HG03097 (cell line): ENCODE measurements around the gene KRT37.
"Not testable (repeated sequence)": the region's sequence is repeated elsewhere in the genome, so short reads cannot be mapped to it uniquely, and the experiment has no call there.

Experiments used
- ATAC-seq: cut with Tn5 transposase; IDR thresholded peaks from one replicate; pipeline ENCODE4 v1.9.1; 2021; ENCODE audit not compliant: unreplicated experiment, low FRiP score

Gene KRT37

DNA sequence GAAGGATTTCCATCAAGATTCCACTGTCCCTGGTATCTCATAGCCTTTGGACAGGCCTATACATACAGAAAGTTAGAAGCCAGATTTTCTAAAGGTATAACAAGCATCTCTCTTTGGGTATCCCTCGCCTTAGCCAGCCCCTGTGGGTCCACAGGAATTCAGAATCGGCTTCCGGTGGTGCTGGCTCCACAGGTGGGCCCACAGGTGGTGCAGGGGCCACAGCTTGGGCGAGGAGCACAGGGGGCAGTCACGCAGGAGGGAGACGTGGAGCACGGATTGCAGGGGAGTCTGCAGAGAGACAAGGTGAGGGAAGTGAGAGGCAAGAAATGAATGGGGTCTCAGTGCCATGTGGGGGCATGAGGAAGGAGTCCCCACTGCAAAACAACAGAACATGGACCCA is 12.9 kb upstream of the KRT37 start:
- ATAC-seq: no peak

DNA sequence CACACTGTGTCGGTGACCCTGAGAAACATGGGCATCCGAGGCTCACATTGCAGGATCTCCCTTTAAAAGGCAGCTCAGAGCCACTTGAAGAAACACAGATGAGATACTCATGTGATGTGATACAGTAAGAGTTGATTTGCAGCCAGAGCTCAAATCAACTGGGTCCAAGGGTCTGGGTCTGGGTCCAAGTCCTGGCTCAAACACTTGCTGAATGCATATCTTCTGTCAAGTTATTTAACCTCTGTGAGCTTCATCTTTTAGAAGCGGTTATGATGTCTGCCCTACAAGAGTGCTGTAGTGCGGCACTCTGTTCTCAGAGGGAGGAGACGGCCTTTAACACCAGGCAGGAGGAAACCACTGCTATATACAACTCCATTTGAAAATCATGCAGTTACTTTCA is 10.0 kb upstream of the KRT37 start:
- ATAC-seq: no peak

- no peak for ATAC-seq
Observed at GRCh38 chr17:41434005-41434404, 9.6 kb upstream of the KRT37 start.

DNA sequence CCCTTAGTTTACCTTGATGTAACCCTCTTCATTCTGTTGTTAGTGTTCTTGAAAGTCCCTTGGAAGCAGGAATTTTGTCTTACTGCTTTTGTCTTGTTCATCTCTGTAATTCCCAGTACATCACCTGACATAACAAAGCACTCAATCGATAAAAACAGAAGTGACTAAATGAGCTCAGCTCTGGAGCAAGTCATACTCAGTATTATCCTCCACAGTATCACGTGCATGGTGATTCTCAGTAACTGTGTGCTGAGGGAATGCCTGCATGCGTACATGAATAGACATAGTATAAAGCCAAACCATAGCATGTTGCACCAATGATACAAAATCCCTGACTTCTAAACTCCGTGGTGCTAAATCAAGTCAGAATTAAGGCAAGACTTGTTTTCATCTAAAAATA is 9.2 kb upstream of the KRT37 start:
- no peak for ATAC-seq

DNA sequence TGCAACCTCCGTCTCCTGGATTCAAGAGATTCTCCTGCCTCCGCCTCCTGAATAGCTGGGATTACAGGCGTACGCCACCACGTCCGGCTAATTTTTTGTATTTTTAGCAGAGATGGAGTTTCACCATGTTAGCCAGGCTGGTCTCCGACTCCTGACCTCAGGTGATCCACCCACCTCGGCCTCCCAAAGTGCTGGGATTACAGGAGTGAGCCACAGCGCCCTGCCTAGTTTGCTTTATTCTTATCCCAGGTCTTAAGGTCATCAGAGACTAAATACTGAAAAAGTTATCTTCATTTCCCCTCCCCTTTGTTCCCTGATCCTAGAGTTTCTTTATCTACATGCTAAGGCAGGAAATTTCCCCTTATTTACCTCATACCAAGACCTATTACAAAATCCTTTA is 6.0 kb upstream of the KRT37 start:
- not testable (repeated sequence) for ATAC-seq

- no peak for ATAC-seq
Observed at GRCh38 chr17:41429667-41430066, 5.3 kb upstream of the KRT37 start.

GRCh38 chr17:41428591-41429291 is 4.4 kb upstream of the KRT37 start:
- ATAC-seq: no peak

DNA sequence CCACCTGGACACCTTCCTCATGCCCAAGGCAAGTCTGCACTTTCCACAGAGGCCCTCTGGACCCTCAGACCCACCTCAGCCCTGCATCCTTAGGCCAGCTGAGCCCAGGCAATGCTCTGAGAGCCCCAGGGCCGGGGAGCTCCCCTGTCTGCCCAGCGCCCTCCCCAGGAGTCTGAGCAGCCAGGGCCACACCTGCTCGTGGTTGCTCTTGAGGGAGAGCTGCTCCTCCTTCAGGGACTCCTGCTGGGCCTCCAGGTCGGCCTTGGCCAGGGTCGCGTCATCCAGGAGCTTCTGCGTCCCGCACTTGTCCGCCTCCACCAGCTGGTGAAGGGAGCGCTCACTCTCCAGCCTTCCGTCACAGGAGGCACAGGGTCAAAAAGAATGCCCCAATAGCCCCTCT is 1.8 kb downstream of the KRT37 start:
- ATAC-seq: not testable (repeated sequence)

- no peak for ATAC-seq
Observed at GRCh38 chr17:41421617-41422016, 2.8 kb downstream of the KRT37 start.

DNA sequence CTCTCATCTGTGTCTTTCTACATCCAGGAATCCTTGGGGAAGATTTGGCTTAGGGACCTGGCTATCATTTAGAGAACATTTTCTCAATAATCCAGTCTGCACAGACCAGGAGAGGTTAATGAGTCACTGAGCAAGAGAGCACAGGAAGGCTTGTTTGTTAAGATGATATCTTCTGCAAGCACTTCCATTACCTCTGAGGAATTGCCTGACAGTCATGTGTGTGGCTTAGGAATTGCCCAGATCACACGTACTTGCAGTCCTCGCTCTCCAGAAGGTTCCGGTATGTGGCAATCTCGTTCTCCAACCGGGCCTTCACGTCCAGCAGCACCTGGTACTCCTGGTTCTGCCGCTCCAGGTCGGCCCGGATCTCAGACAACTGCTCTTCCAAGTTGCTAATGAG is 3.3 kb downstream of the KRT37 start:
- ATAC-seq: no peak

DNA sequence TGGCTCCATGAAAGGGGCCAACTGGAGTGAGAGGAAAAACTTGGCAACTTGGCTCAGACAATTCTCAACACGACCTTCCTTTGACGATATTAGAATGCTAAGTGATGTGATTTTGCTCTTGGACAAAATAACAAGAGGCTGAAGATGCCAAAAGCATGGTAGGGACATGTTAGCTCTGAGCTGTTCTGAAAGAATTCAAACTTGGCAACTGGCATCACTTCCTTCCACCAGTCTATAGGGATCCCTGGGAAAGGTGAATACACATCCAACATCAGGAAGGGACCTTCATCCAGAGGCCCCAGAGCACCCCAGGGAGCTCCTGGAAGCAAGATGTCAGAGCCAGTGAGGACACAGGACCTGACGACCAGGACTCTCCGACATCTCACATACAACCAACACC is 4.3 kb downstream of the KRT37 start:
- ATAC-seq: no peak

GRCh38 chr17:41419716-41420115 is 4.7 kb downstream of the KRT37 start:
- ATAC-seq: no peak

GRCh38 chr17:41418116-41418860 is 6.1 kb downstream of the KRT37 start:
- ATAC-seq: no peak

DNA sequence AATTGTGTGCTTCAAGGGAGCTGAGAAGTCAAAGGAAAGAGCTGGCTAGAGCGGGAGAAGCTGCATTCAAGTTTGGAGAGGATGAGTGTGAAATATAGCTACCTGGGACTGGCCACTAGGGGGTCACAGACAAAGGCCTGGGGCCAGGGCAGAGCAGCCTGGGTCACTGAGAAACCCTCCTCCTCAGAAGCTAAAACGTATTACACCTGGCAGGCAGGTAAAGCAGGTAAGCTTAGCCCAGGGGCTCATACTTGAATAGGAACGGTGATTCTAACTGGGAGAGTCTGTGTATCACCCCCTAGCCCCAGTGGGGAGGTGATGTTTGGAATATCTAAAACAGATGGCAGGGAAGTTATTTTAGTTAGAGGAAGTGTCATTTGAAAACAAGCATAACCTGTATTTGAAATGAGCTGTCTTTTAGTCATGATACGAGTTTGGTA is 6.8 kb downstream of the KRT37 start:
- ATAC-seq: no peak

DNA sequence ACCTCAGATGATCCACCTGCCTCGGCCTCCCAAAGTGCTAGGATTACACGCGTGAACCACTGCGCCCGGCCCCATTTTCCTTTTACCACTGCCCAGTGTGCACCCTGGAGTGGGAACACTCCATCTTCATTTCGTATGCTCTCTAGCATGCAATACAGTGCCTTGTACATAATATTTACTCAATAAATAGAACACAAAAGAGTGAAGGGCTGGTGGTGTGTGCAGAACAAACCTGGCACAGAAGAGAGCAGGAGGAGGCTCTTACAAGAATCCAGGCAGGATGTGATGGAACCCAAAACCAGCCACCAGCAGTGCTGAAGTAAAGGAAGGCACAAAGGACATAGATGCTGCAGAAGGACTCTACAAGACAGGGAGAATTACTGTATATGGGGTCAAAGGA is 7.3 kb downstream of the KRT37 start:
- ATAC-seq: no peak

DNA sequence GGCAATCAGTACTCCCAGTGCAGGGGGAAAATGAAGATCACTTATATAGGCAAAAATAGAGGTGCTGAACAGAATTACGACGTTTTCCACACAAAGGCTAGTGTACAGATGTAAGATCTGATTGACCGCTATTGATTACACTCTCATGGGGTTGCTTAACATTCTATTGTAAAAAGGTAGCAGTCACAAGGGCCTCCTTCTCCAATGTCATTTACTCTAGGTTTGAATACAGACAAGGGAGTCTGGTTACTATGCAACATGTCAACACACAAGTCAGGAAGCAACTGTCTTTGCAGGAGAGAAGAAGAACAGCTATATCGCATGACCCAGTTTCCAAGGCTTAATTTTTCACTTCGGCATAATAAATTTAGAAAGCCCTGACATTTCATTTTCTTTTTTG is 7.9 kb downstream of the KRT37 start:
- no peak for ATAC-seq

DNA sequence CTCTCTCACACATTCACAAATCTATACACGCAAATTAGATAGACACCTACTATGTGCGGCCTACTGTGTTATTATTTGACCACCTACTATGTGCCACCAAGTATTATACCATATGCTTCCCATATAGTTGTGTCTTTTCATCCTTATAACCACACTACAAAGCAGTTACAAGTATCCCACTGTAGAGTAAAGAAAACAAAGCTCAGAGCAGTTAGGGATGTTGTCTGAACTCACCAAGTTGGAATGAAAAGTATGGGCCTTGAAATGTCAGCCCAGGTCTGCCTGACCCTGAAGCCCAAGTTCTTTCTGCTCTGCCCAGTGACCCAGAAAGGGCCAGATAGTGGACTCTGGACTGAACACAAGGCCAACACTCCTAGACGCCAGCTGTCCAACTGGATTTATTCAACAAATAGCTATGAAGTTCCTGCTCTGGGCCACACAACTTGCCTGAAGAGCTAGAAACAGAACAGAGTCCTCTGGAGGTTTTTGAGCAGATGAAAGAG is 8.5 kb downstream of the KRT37 start:
- no peak for ATAC-seq

GRCh38 chr17:41415411-41415810 is 9.0 kb downstream of the KRT37 start:
- no peak for ATAC-seq

- ATAC-seq: no peak
Observed at GRCh38 chr17:41413982-41414381, 10.4 kb downstream of the KRT37 start.

DNA sequence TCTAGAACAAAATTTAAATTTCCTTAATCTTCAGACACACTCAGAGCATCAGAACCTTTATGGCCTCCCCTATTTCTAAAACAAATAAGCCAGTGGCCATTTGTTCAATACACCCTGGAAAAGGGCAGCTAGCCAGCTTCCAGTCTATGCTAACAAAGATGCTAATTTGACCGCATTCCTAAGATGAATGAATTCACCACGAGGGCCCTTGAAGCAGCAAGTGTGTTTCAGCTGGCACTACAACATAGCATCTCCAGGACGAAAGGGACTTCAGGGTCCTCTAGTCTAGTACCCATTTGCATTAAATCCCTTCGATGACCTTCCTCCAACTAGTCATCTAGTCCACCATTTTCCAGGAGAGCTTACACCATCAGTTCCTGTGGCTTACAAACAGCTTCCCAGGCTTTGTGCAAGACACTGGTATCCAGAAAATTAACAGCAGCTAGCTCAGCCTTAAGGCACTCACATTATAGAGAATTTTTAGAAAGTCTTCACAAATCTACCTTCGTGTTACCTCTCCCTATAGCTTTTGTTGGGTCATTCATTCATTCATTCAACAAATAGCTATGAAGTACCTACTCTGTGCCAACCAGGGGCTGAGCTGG is 10.9 kb downstream of the KRT37 start:
- no peak for ATAC-seq

DNA sequence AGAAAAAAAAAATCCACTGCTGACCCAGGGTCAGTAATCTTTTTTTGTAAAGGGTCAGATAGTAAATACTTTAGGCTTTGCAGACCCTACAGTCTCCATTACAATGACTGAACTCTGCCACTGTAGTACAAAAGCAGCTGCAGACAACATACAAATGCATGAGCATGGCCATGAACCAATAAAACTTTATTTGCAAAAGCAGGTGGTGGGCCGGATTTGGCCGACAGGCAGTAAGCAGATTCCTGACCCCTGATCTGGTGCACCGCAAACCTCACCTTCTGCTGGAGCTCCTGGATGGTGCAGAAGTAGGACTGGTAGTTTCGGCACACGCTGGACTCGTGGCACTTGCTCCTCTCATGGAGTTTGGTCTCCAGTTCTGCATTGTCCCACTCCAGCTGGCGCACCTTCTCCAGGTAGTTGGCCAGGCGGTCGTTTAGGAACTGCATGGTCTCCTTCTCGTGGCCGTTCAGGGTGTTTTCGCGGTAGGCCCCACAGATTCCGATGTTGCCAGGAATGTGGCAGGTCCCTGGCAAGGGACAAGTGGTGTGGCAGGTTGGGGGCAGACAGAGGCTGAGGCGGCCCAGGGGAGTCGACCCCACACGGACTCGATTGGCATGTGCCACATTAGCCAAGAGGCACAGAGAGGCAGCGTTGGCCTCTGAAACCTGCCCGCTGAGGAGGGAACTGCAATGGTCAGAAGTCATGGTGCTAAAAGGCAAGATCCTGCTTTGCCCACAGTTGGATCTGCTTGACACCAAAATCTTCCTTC is 13.1 kb downstream of the KRT37 start:
- ATAC-seq: no peak
